GM12874 (cell line): Measurements from ENCODE around the gene CEBPB.

ENCODE experiments used
- TF ChIP-seq, protein P1 (sequence below): IDR thresholded peaks from 2 replicates; pipeline ENCODE4 v1.5.1; 2011; ENCODE audit warnings: low read depth, mild to moderate bottlenecking, control low read depth, low read length, moderate library complexity; ENCODE audit not compliant: insufficient read depth

The CEBPB gene

GRCh38 chr20:50207026-50207425 is 16.4 kb downstream of the CEBPB start:
- TF ChIP-seq, protein P1, sequence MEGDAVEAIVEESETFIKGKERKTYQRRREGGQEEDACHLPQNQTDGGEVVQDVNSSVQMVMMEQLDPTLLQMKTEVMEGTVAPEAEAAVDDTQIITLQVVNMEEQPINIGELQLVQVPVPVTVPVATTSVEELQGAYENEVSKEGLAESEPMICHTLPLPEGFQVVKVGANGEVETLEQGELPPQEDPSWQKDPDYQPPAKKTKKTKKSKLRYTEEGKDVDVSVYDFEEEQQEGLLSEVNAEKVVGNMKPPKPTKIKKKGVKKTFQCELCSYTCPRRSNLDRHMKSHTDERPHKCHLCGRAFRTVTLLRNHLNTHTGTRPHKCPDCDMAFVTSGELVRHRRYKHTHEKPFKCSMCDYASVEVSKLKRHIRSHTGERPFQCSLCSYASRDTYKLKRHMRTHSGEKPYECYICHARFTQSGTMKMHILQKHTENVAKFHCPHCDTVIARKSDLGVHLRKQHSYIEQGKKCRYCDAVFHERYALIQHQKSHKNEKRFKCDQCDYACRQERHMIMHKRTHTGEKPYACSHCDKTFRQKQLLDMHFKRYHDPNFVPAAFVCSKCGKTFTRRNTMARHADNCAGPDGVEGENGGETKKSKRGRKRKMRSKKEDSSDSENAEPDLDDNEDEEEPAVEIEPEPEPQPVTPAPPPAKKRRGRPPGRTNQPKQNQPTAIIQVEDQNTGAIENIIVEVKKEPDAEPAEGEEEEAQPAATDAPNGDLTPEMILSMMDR: no peak

DNA sequence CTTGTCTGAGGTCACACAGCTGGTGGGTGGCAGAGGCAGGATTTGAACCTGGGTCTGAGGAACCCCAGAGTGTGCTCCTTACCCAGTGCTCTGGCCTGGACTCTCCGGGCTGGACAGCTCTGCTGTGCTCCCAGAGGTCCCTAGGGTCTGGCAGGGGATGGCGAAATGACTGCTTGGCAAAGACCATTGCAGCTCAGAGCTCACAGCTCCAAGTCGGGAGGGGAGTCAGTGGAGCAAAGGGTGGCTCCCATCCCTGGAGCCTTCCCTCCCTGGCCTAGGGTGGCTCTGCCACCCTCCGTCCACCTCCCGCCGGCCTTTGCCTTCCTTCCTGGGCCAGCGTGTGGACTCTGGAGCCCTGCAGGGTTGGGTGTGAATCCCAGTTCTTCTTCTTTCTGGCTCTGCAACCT is 17.5 kb downstream of the CEBPB start:
- TF ChIP-seq, protein P1: no peak

DNA sequence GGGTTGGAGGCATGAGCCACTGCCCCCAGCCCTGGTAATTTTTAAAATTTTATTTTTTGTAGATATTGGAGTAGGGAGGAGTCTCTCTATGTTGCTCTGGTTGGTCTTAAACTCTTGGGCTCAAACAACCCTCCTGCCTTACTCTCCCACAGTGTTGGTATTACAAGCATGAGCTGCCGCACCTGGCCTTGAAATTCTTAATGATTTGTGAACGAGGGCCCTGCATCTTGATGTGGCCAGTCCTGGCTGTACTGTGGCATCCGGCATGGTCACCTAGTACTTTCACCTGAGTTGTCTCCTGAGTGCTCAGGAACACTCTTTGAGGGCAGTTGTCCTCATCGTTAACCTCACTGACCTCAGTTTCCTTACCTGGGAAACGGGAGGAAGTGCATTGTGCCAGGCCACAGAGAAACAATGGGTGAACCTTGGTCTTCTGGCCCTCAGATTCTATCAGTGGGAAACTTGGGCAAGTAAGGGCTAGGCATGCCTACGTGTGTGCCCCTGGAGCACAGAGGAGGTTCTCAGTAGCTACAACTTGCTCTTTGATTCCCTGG is 19.5 kb downstream of the CEBPB start:
- TF ChIP-seq, protein P1: no peak

GRCh38 chr20:50211091-50211490 is 20.5 kb downstream of the CEBPB start:
- TF ChIP-seq, protein P1: no peak

GRCh38 chr20:50213531-50214106 is 23.0 kb downstream of the CEBPB start:
- TF ChIP-seq, protein P1: no peak

- TF ChIP-seq, protein P1: no peak
Observed at GRCh38 chr20:50214226-50215024, 23.8 kb downstream of the CEBPB start.

- TF ChIP-seq, protein P1: no peak
Observed at GRCh38 chr20:50215101-50215690, 24.6 kb downstream of the CEBPB start.
